Esophagus squamous epithelium (tissue), 5 donors: Measurements from ENCODE around the gene ABCG4. TPM values are rescaled to one million over a fixed set of nuclear protein-coding genes. Genes with fewer than 3 reads are reported as not detected.

Experiments
- DNase-seq: peaks from one replicate; lab custom pipeline; 2025; lab: John Stamatoyannopoulos, UW
- H3K27ac ChIP-seq, 4 donors: fragments of 200-600 bp; sonication (generic); one replicate each; pipeline ENCODE4 v1.5.1; 2016 to 2019; ENCODE audit warnings: mild to moderate bottlenecking in 1 of 4
- H3K27me3 ChIP-seq, 4 donors: fragments of 200-600 bp; sonication (generic); 1 replicate in 3 of 4; 2 replicates in 1 of 4; pipeline versions ENCODE4 v1.5.1 to v1.6.0; 2017 to 2021; ENCODE audit warnings: antibody characterized with exemption in 1 of 4
- H3K36me3 ChIP-seq, 3 donors: fragments of 200-600 bp; sonication (generic); one replicate each; pipeline ENCODE4 v1.5.1; 2016 to 2019
- H3K4me1 ChIP-seq, 3 donors: fragments of 200-600 bp; sonication (generic); one replicate each; pipeline ENCODE4 v1.5.1; 2017 to 2019
- H3K4me3 ChIP-seq, 4 donors: fragments of 200-600 bp; sonication (generic); 1 replicate in 3 of 4; 2 replicates in 1 of 4; pipeline ENCODE4 v1.5.1; 2016 to 2019; ENCODE audit warnings: mild to moderate bottlenecking in 2 of 4, moderate library complexity in 1 of 4
- H3K9me3 ChIP-seq, 3 donors: fragments of 200-600 bp; sonication (generic); one replicate each; pipeline ENCODE4 v1.5.1; 2016 to 2019
- CTCF ChIP-seq, 6 experiments: fragments of 450-650 bp in 4 of 6; fragments of 200-600 bp in 2 of 6; sonication (generic) in 2 of 6; IDR thresholded peaks; one replicate each; pipeline ENCODE4 v1.5.1; 2016 to 2019; ENCODE audit warnings: antibody characterized with exemption in 6 of 6, mild to moderate bottlenecking in 4 of 6, moderate library complexity in 4 of 6
- POLR2A ChIP-seq, 4 donors: fragments of 450-650 bp; IDR thresholded peaks; one replicate each; pipeline ENCODE4 v1.6.1; 2017; ENCODE audit warnings: antibody characterized with exemption in 4 of 4, mild to moderate bottlenecking in 4 of 4, moderate library complexity in 3 of 4
- WGBS, 2 donors: methylation state at CpG; one replicate each; pipeline ENCODE4 v1.1.5; 2018; 5-methylcytosine and 5-hydroxymethylcytosine counted together
- intact Hi-C: fragments of 100-400 bp; cut with DNase I; formaldehyde crosslinking; loops from one replicate; pipeline ENCODE4 v1.15.0; 2022
- total RNA-seq, 4 donors: library from RNA; depleted of rRNA; stranded (reverse); fragments of >200 nt; gene quantifications; one replicate each; pipeline ENCODE4 v1.1.0, GENCODE V29; 2016
- donor health status: DM: yes; HTN: yes; CAD: no.

The ABCG4 gene
- total RNA-seq, 4 donors from 2014 or later: 0.15 to 0.94 (median 0.39) TPM

GRCh38 chr11:119112314-119113020 is 36.4 kb upstream of the ABCG4 start:
- Histone ChIP-seq H3K27ac (no peak overlapping the region), H3K27me3 (no peaks in the 10 kb centered on the region), H3K4me3 (no peak overlapping the region), H3K4me1 (peaks cover 6 to 48% (median 13%) of the 10 kb centered on the region in 3 donors), H3K9me3 (no peaks in the 10 kb centered on the region), H3K36me3 (peaks cover 18 to 78% (median 20%) of the 10 kb centered on the region in 3 donors)
- intact Hi-C loops: no loop called here
- TF ChIP-seq POLR2A (IDR thresholded peaks at IDR 0.05) (no peak), CTCF (IDR thresholded peaks at IDR 0.05) (no peak)
- no peak for DNase-seq
- 92 to 96% methylated on average over 6 to 7 of the region's 12 CpGs for WGBS, 2 donors

GRCh38 chr11:119113716-119114115 is 35.1 kb upstream of the ABCG4 start:
- no peak for TF ChIP-seq POLR2A (IDR thresholded peaks at IDR 0.05)
- no peak for TF ChIP-seq CTCF (IDR thresholded peaks at IDR 0.05)
- no peak overlapping the region for H3K27ac ChIP-seq
- DNase-seq: no peak
- H3K9me3 ChIP-seq: no peaks in the 10 kb centered on the region
- H3K4me3 ChIP-seq: no peak overlapping the region
- H3K27me3 ChIP-seq: no peaks in the 10 kb centered on the region
- intact Hi-C loops: no loop called here
- WGBS, 2 donors: 91 to 100% methylated on average over 2 to 4 of the region's 9 CpGs
- peaks cover 1 to 36% (median 6%) of the 10 kb centered on the region in 3 donors for H3K4me1 ChIP-seq
- peaks cover 18 to 84% (median 22%) of the 10 kb centered on the region in 3 donors for H3K36me3 ChIP-seq

- H3K4me1 ChIP-seq: peaks cover 0 to 29% (median 2%) of the 10 kb centered on the region in 3 donors
- H3K9me3 ChIP-seq: no peaks in the 10 kb centered on the region
- 86 to 89% methylated on average over 5 of the region's 5 CpGs for WGBS, 2 donors
- H3K27me3 ChIP-seq: no peaks in the 10 kb centered on the region
- TF ChIP-seq CTCF (IDR thresholded peaks at IDR 0.05): no peak
- no peak for TF ChIP-seq POLR2A (IDR thresholded peaks at IDR 0.05)
- H3K36me3 ChIP-seq: peaks cover 18 to 84% (median 22%) of the 10 kb centered on the region in 3 donors
- intact Hi-C loops: no loop called here
- DNase-seq: no peak
- H3K27ac ChIP-seq: no peak overlapping the region
- H3K4me3 ChIP-seq: no peak overlapping the region
Measured at GRCh38 chr11:119114351-119114750, 34.5 kb upstream of the ABCG4 start.

GRCh38 chr11:119115484-119116234 is 33.2 kb upstream of the ABCG4 start:
- Histone ChIP-seq H3K9me3 (no peaks in the 10 kb centered on the region), H3K27ac (peak overlapping the region in 2 of 4 donors; percentile 50 to 51), H3K4me1 (peaks cover 2 to 24% (median 3%) of the 10 kb centered on the region in 3 donors), H3K4me3 (peak overlapping the region in 1 of 4 donors; percentile 2), H3K36me3 (peaks cover 18 to 75% (median 22%) of the 10 kb centered on the region in 3 donors), H3K27me3 (no peaks in the 10 kb centered on the region)
- WGBS, 2 donors: 58 to 67% methylated on average over 12 to 24 of the region's 24 CpGs
- DNase-seq: no peak
- intact Hi-C loops: no loop called here
- TF ChIP-seq CTCF (IDR thresholded peaks at IDR 0.05) (no peak), POLR2A (IDR thresholded peaks at IDR 0.05) (no peak)

- Histone ChIP-seq H3K27ac (peak overlapping the region in 2 of 4 donors; percentile 50 to 51), H3K4me3 (no peak overlapping the region), H3K36me3 (peaks cover 18 to 69% (median 22%) of the 10 kb centered on the region in 3 donors), H3K9me3 (no peaks in the 10 kb centered on the region), H3K27me3 (no peaks in the 10 kb centered on the region), H3K4me1 (peaks cover 4 to 28% (median 6%) of the 10 kb centered on the region in 3 donors)
- intact Hi-C loops: no loop called here
- TF ChIP-seq POLR2A (IDR thresholded peaks at IDR 0.05) (no peak), CTCF (IDR thresholded peaks at IDR 0.05) (no peak)
- DNase-seq: no peak
- 90 to 95% methylated on average over 10 of the region's 10 CpGs for WGBS, 2 donors
Measured at GRCh38 chr11:119116235-119116594, 32.6 kb upstream of the ABCG4 start.
